Thyroid gland (tissue), 4 donors: ENCODE measurements around the gene TMEM30A.

Source experiments
- POLR2A ChIP-seq, 2 donors: fragments of 450-650 bp; IDR thresholded peaks; one replicate each; pipeline ENCODE4 v1.6.1; 2017; ENCODE audit warnings: antibody characterized with exemption in 2 of 2, mild to moderate bottlenecking in 2 of 2, moderate library complexity in 1 of 2
- TF ChIP-seq, protein P1 (sequence below), 6 experiments: fragments of 200-600 bp in 3 of 6; fragments of 450-650 bp in 3 of 6; sonication (generic) in 3 of 6; IDR thresholded peaks; one replicate each; pipeline ENCODE4 v1.5.1; 2016 to 2019; ENCODE audit warnings: antibody characterized with exemption in 6 of 6, mild to moderate bottlenecking in 2 of 6, inconsistent platforms in 1 of 6, moderate library complexity in 1 of 6

DNA sequence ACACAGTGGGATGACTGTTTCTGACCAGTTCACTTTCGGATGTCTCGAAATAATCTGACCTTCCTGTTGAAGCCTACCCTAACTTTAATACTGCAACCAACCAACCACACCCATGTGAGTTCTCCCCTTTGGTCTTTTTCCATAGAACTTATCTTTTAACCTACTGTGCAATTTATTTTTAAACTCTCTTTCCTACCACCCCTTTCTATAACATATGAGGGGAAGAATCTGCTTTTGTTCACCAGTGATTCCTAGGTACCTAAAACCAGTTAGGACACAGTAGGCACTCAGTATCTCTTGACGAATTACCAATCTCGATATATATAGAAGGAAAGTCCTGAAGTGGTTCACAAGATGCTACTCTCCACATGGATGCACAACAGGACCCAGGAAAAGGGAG, 48.0 kb downstream of the TMEM30A start:
- TF ChIP-seq, protein P1, sequence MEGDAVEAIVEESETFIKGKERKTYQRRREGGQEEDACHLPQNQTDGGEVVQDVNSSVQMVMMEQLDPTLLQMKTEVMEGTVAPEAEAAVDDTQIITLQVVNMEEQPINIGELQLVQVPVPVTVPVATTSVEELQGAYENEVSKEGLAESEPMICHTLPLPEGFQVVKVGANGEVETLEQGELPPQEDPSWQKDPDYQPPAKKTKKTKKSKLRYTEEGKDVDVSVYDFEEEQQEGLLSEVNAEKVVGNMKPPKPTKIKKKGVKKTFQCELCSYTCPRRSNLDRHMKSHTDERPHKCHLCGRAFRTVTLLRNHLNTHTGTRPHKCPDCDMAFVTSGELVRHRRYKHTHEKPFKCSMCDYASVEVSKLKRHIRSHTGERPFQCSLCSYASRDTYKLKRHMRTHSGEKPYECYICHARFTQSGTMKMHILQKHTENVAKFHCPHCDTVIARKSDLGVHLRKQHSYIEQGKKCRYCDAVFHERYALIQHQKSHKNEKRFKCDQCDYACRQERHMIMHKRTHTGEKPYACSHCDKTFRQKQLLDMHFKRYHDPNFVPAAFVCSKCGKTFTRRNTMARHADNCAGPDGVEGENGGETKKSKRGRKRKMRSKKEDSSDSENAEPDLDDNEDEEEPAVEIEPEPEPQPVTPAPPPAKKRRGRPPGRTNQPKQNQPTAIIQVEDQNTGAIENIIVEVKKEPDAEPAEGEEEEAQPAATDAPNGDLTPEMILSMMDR (IDR thresholded peaks at IDR 0.05) = no peak
- no peak for TF ChIP-seq POLR2A (IDR thresholded peaks at IDR 0.05)
